GM18519 (cell line): ENCODE results near the gene EML3.
A peak's percentile ranks its signal among the peaks of the same experiment; 100 is the strongest.
"Not testable (repeated sequence)": the region's sequence is repeated elsewhere in the genome, so short reads cannot be mapped to it uniquely, and the experiment has no call there.

ENCODE experiments used
- ATAC-seq: cut with Tn5 transposase; IDR thresholded peaks from one replicate; pipeline ENCODE4 v1.9.1; 2021; ENCODE audit warnings: mild to moderate bottlenecking, moderate library complexity; ENCODE audit not compliant: unreplicated experiment, low FRiP score

Gene EML3

DNA sequence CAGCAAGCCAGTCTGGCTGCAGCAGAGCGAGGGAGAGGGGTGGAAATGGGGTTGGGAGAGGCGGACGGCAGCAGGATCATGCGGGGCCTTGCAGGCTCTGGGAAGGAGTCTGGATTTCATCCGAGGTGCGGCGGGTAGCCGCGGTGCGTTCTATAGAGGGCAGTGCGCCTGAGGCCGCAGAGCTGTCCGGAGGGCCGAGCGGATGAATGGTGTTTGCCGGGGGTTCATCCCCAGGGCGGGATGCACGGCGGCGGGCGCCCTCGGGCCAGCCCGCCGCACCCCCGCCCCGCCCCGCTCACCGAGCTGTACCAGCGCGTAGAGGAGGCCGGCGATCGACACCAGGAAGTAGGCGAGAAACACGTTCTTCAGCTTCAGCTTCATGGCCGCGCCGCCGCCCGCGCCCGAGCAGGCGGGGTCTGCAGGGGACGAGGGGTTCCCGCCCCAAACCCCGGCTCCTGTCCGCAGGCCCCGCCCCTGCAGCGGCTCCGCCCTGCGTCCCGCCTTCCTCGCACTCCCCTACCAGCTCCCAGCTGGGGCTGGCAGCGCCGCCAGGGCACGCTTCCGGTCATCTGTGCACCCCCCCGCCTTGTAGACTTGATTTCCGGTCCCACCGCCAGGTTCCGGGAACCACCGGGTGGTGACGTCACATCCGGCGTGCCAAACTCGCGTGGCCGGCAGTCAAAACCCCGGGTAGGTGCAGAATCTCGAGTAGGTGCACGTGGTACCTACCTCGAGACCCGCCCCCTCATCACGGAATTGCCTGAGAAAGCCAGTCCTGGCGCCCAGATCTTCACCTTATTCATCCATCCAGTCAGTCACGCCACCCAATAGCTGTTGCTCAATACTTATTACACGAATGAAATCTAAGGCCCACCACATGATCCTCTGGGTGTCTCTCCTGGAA, 9.2 kb upstream of the EML3 start, which contains the start of gene B3GAT3:
Gene B3GAT3, minus strand, starts transcription at position 420 of the 904 bp plus-strand sequence. Its CDS starts 39 bp downstream, at position 381.
- ATAC-seq, result peak; percentile 87

GRCh38 chr11:62621027-62621566, 8.5 kb upstream of the EML3 start:
- no peak for ATAC-seq

DNA sequence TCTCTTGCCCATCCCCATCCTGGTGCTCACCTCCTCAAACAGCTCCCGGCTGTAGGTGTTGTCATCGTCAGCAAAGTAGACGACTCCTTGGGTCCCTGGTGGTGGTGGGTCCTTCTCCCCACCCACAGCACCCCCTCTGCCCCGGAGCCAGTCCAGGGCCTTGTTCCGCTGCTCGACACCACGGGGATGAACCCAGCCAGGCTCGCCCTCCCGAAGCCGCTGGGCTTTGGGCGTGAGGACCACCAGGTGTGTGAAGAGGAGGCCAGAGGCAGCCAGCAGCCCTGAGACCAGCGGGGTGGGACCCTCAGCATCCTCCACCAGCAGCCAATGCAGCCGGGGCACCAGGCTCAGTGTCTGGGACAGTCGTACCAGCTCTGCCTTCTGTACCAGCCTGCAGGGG, 4.4 kb upstream of the EML3 start:
- not testable (repeated sequence) for ATAC-seq

DNA sequence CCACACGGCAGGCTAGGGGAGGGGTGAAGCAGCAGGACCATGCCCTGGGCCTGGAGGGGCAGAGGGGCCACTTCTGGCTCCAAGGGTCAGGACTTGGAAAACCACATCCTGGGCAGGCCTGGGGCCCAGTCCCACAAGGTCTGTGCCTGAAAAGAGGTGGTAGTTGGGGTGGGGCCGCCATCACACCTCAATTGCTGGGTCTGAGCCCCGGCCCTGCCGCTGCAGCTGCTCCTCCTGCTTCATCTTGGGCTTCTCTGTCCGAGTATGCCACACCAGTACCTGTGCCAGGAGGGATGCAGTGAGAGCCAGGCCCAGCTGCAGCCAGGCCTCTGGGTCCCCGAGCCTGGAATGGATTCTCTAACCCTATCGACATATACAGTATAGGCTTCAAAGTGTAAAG, 2.9 kb upstream of the EML3 start:
- no peak for ATAC-seq

DNA sequence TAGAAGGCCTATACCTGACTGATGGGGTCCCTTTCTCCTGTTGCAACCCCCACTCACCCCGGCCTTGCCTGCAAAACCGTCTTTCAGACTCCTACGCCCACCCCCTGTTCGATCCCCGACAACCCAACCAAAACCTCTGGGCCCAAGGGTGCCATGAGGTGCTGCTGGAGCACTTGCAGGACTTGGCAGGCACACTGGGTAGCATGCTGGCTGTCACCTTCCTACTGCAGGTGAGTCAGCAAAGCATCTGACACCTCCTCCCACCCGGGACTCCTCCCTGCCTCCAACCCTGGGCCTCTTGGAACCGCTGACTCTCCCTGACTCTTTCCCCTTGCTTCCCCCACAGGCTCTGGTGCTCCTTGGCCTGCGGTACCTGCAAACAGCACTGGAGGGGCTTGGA, 1.7 kb upstream of the EML3 start:
- no peak for ATAC-seq

GRCh38 chr11:62613291-62613778, 760 bp upstream of the EML3 start:
- ATAC-seq, result no peak

DNA sequence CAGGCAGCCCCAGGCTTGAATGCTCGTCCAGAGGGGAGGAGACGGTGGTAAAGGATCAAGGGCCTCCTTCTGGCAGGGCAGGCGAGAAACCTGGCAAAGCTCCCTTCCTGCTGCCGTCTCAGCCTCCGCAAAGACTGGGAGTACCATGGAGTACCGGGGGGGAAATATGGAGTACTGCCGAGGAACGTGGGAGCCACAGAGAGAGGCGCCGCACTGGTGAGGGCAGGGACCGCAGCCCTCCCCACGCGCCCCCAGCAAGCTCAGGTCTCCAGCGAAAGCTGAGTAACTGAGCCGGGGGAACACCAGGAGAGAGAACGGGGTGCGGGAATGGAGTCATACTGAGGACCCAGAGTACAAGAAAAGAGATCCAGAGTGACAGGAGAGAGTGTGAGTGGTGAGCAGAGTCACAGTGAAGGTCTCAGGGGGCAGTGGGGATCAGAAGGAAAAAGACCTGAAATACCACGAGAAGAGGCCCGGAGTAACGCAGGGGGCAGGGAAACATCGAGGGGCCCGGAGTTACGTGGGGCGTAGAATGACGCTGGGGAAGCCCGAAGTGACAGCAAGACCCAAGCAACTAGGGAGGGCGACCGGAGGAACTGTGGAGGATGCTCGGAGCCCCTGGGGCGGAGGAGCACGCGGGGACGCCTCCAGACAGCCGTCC, 740 bp downstream of the EML3 start:
- peak; percentile 5 for ATAC-seq

- no peak for ATAC-seq
Measured at GRCh38 chr11:62610814-62611704, 1.5 kb downstream of the EML3 start.

GRCh38 chr11:62610403-62610802, 2.2 kb downstream of the EML3 start:
- ATAC-seq, result no peak

GRCh38 chr11:62608776-62609175, 3.8 kb downstream of the EML3 start:
- no peak for ATAC-seq

DNA sequence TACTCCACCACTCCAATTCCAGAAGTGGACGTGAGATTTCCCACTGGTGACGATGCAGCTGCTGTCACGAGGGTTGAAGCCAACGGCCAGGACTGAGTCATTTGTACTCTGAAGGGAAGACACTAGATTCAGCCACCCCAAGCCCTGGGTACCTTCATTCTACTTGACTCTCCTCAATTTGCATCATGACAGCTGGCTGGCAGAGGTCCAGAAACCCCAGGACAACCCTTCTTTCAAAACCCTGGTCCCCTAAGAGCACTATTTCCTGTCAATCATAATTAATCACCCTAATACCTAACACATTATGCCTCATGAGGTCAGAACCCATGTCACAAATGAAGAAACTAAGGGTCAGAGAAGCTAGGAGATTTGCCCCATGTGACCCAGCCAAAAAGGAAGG, 4.9 kb downstream of the EML3 start:
- ATAC-seq, result no peak

GRCh38 chr11:62605902-62606301, 6.7 kb downstream of the EML3 start:
- no peak for ATAC-seq

GRCh38 chr11:62605467-62605866, 7.1 kb downstream of the EML3 start:
- ATAC-seq, result no peak

DNA sequence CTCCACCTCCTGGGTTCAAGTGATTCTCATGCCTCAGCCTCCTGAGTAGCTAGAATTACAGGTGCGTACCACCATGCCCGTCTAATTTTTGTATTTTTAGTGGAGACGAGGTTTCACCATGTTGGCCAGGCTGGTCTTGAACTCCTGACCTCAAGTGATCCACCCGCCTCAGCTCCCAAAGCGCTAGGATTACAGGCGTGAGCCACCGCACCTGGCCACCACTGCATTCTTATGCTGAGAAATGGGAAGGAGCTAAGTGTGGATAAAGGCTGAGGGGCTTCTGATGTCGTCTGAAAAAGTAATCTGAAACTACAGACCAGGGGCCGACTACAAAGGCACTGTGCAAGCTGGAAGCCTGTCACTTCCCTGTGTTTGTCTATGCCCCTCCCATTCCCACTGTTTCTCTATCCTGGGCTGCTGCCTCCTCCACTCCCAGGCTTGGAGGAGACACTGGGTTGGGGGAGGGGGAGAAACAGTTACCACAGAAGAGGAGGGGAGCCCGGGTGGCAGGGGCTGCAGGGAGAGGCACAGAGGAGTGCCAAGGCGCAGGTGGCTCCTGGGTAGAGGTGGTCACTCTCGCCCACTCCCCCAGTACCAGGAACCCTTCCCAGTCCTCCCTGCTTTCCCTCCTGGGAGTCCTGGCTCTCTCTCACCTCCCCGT, 8.0 kb downstream of the EML3 start:
- no peak for ATAC-seq

GRCh38 chr11:62603776-62604299, 8.7 kb downstream of the EML3 start:
- ATAC-seq, result no peak

DNA sequence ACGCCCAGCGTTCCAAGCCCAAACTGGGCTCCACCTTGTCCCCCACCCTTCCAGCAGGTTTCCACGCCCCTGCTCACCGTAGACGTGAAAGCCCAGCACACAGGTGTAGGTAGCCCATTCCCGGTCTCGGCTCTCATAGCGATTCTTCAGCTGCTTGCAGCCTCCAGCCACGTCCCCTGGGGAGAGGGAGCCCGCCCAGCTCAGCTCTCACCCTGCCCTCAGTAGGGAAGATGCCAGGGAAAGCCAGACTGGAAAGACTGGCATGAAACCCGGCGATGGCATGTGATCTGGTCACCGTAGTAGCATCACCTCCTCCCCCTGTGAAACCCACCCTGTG, 9.5 kb downstream of the EML3 start:
- no peak for ATAC-seq

- ATAC-seq, result no peak
Measured at GRCh38 chr11:62602141-62603071, 10.2 kb downstream of the EML3 start.

GRCh38 chr11:62601372-62602140, 11.0 kb downstream of the EML3 start, which contains the start of gene MTA2:
Gene MTA2, minus strand, starts transcription at chr11:62601865. Its CDS starts 415 bp downstream, at chr11:62601450.
- peak; percentile 64 for ATAC-seq
